ENCODE measurements around the gene SLCO4A1. TPM values are rescaled to one million over a fixed set of nuclear protein-coding genes. Genes with fewer than 3 reads are reported as not detected.

SLCO4A1 gene
- total RNA-seq, 1 donor from 2014 or later: 38.6 TPM

DNA sequence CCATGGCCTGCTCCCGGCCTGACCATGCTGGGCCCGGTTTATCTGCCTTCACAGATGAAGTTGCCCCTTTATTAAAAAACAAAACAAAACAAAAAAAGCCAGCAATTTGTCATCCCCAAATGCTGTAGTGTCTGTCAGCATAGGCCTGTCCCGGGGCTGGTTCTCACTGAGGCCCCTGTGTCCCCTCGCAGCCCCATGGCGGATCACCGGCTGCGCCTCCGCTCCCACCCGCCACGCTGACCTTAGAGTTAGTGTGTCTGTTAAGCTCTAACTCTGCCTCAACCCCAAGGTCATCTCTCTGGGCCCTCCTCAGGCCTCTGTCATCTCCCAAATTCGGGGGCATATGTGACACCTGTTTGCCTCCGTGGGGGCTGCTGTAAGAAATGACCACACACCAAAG is 11.1 kb downstream of the SLCO4A1 start:
- no peaks in the 10 kb centered on the region for H3K36me3 ChIP-seq (ENCODE audit: control insufficient read depth, insufficient read depth, low read length)
- no peaks in the 10 kb centered on the region for H3K27me3 ChIP-seq (ENCODE audit: control insufficient read depth, insufficient read depth, low read length)
- DNase-seq (ENCODE audit: low read depth): no peak
- no peak overlapping the region for H3K4me3 ChIP-seq (ENCODE audit: low read depth, low read length)
- TF ChIP-seq, protein P1, sequence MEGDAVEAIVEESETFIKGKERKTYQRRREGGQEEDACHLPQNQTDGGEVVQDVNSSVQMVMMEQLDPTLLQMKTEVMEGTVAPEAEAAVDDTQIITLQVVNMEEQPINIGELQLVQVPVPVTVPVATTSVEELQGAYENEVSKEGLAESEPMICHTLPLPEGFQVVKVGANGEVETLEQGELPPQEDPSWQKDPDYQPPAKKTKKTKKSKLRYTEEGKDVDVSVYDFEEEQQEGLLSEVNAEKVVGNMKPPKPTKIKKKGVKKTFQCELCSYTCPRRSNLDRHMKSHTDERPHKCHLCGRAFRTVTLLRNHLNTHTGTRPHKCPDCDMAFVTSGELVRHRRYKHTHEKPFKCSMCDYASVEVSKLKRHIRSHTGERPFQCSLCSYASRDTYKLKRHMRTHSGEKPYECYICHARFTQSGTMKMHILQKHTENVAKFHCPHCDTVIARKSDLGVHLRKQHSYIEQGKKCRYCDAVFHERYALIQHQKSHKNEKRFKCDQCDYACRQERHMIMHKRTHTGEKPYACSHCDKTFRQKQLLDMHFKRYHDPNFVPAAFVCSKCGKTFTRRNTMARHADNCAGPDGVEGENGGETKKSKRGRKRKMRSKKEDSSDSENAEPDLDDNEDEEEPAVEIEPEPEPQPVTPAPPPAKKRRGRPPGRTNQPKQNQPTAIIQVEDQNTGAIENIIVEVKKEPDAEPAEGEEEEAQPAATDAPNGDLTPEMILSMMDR (IDR thresholded peaks at IDR 0.05; ENCODE audit: insufficient read depth, low read length, poor library complexity, severe bottlenecking): no peak

DNA sequence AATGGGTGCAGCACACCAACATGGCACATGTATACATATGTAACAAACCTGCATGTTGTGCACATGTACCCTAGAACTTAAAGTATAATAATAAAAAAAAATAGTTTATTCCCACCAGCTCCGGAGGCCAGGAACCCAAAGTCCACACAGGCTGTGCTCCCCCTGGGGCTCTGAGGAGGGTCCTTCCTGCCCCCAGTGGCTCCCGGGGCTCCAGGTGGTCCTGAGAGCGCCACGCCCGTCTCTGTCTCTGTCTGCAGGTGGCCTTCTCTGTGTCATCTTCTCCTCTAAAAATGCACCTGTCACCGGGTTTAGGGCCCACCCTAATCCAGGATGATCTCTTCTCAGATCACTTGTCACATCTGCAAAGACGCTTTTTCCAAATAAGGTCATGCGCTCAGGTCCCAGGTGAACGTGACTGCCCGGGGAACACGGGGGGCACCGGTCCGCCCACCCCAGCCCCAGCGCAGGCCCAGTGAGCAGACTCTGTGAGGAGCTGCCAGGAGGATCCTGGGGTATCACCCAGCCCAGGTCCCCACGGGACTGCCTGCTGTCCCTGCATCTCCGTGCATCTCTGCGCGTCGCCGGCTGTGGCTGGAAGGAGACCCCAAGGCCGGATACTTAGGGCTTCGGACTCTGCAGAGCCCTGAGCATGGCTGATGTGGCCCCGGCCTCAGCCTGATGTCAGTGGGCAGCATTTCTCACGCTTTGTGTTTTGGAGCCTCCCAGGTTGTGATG is 11.8 kb downstream of the SLCO4A1 start:
- Histone ChIP-seq H3K36me3 (ENCODE audit: control insufficient read depth, insufficient read depth, low read length) (no peaks in the 10 kb centered on the region), H3K4me3 (ENCODE audit: low read depth, low read length) (no peak overlapping the region), H3K27me3 (ENCODE audit: control insufficient read depth, insufficient read depth, low read length) (no peaks in the 10 kb centered on the region)
- no peak for DNase-seq (ENCODE audit: low read depth)
- TF ChIP-seq, protein P1 (IDR thresholded peaks at IDR 0.05; ENCODE audit: insufficient read depth, low read length, poor library complexity, severe bottlenecking): no peak

DNA sequence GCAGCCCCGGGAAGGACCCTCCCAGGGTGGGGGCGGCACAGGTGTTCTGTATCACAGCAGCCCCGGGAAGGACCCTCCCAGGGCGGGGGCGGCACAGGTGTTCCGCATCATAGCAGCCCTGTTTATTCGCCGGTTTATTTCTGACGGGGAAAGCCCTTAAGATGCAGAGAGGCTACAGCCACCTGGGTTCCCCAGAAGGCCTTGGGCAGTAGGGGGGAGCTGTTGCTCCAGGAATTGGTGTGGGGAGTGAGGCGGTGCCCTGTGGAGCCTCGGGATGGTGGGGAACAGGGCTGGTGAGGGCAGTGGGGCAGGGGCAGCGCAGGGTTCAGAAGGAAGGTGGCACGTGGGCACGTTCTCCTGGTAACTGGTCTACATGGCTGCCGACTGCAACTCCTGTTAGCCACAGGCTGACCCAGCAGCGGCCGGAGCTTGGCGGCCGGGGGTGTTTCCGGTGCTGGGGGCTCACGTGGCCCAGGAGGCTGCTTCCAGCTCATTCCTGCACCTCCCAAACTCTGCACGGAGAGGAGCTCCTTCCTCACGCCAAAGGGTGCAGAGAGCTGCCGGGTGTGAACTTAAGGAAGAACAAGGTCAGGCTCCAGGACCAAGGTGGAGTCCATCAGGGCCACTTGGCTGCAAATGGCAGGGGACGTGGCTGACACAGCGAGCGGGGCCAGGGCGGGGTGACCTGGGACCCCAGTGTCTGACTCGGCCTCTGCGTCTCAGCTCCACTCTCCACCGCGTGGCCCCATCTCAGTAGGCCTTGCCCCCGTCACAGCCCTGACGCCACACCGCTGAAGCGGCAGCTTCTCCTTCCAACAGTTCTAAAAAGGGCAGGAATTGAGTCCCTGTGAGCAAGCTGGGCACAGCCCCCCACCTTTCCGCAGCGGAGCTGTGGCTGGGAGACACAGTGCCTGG is 13.2 kb downstream of the SLCO4A1 start:
- no peaks in the 10 kb centered on the region for H3K27me3 ChIP-seq (ENCODE audit: control insufficient read depth, insufficient read depth, low read length)
- DNase-seq (ENCODE audit: low read depth): no peak
- TF ChIP-seq, protein P1 (IDR thresholded peaks at IDR 0.05; ENCODE audit: insufficient read depth, low read length, poor library complexity, severe bottlenecking): no peak
- H3K4me3 ChIP-seq (ENCODE audit: low read depth, low read length): no peak overlapping the region
- no peaks in the 10 kb centered on the region for H3K36me3 ChIP-seq (ENCODE audit: control insufficient read depth, insufficient read depth, low read length)

DNA sequence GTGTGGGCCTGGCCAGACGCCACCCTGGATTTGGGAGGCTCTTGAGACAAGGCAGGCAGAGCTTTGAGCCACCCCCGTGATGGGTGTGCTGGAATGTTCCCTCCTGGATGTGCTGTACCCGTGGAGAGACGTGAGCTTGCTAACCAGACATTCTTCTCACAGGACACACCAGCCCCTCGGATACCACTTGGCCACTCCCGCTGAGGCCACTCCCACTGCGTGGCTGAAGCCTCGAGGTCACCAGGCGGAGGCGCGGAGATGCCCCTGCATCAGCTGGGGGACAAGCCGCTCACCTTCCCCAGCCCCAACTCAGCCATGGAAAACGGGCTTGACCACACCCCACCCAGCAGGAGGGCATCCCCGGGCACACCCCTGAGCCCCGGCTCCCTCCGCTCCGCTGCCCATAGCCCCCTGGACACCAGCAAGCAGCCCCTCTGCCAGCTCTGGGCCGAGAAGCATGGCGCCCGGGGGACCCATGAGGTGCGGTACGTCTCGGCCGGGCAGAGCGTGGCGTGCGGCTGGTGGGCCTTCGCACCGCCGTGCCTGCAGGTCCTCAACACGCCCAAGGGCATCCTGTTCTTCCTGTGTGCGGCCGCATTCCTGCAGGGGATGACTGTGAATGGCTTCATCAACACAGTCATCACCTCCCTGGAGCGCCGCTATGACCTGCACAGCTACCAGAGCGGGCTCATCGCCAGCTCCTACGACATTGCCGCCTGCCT is 14.1 kb downstream of the SLCO4A1 start:
- Histone ChIP-seq H3K27me3 (ENCODE audit: control insufficient read depth, insufficient read depth, low read length) (no peaks in the 10 kb centered on the region), H3K4me3 (ENCODE audit: low read depth, low read length) (no peak overlapping the region), H3K36me3 (ENCODE audit: control insufficient read depth, insufficient read depth, low read length) (no peaks in the 10 kb centered on the region)
- DNase-seq (ENCODE audit: low read depth): no peak
- TF ChIP-seq, protein P1 (IDR thresholded peaks at IDR 0.05; ENCODE audit: insufficient read depth, low read length, poor library complexity, severe bottlenecking): no peak

DNA sequence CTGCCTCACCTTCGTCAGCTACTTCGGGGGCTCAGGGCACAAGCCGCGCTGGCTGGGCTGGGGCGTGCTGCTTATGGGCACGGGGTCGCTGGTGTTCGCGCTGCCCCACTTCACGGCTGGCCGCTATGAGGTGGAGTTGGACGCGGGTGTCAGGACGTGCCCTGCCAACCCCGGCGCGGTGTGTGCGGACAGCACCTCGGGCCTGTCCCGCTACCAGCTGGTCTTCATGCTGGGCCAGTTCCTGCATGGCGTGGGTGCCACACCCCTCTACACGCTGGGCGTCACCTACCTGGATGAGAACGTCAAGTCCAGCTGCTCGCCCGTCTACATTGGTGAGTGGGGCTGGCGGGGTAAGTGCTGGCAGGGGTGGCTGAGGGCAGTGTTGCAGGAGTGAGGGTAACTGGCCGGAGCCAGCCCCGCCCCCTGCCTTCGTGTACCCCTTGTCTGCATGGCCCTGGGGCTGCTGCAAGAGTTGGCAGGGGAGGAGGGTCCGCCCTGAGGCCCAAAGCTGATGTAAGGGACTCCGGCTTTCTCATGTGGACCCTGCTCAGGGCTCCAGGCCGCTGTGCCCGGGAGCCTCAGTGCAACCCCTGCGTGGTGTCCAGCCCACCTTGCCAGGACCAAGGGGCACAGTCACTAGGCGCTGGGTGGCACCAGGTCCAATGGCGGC is 14.8 kb downstream of the SLCO4A1 start:
- Histone ChIP-seq H3K27me3 (ENCODE audit: control insufficient read depth, insufficient read depth, low read length) (no peaks in the 10 kb centered on the region), H3K4me3 (ENCODE audit: low read depth, low read length) (no peak overlapping the region), H3K36me3 (ENCODE audit: control insufficient read depth, insufficient read depth, low read length) (no peaks in the 10 kb centered on the region)
- DNase-seq (ENCODE audit: low read depth): no peak
- TF ChIP-seq, protein P1 (IDR thresholded peaks at IDR 0.05; ENCODE audit: insufficient read depth, low read length, poor library complexity, severe bottlenecking): no peak

Measured in kidney epithelial cell (primary cell).